ENCODE measurements around the gene FES. TPM values are rescaled to one million over a fixed set of nuclear protein-coding genes. Genes with fewer than 3 reads are reported as not detected.

The FES gene
- total RNA-seq, 6 experiments from 2014 or later, result 0.41 to 1.4 (median 1.1) TPM

DNA sequence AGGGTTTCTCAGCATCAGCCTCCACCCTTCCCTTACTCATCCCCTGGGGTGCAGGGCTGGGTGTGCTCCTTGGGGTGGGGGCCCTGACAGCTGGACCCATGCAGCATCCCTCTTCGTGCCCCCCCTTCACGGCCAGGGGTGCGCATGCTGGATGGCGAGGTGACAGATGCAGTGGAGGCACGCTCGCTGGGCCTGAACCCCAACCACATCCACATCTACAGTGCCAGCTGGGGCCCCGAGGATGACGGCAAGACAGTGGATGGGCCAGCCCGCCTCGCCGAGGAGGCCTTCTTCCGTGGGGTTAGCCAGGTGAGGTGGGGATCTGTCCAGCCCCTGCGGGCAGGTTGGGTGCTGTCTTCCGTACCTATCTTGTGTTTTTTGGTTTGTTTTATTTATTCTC lies 6.3 kb upstream of the FES start:
- no peak overlapping the region for H3K27ac Mint-ChIP-seq
- no peak overlapping the region for H3K4me3 Mint-ChIP-seq

DNA sequence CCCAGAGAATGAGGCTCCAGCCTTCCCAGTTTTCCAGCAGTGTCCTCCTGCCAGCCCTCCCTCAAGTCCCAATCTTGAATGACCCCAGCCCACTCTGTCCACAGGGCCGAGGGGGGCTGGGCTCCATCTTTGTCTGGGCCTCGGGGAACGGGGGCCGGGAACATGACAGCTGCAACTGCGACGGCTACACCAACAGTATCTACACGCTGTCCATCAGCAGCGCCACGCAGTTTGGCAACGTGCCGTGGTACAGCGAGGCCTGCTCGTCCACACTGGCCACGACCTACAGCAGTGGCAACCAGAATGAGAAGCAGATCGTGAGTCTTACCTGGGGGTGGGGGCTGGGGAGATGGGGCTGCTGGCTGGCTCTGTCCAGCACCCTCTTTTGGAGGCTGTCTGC lies 5.6 kb upstream of the FES start:
- no peaks in the 10 kb centered on the region for H3K9me3 Mint-ChIP-seq
- H3K27me3 Mint-ChIP-seq (ENCODE audit: insufficient read depth), result no peaks in the 10 kb centered on the region; the same call in 1 of the 2 replicates
- H3K4me3 Mint-ChIP-seq, result no peak overlapping the region
- no peaks in the 10 kb centered on the region for H3K4me1 Mint-ChIP-seq (ENCODE audit: low read depth)
- H3K36me3 Mint-ChIP-seq (ENCODE audit: low read depth), result no peaks in the 10 kb centered on the region
- TF ChIP-seq, protein P1, sequence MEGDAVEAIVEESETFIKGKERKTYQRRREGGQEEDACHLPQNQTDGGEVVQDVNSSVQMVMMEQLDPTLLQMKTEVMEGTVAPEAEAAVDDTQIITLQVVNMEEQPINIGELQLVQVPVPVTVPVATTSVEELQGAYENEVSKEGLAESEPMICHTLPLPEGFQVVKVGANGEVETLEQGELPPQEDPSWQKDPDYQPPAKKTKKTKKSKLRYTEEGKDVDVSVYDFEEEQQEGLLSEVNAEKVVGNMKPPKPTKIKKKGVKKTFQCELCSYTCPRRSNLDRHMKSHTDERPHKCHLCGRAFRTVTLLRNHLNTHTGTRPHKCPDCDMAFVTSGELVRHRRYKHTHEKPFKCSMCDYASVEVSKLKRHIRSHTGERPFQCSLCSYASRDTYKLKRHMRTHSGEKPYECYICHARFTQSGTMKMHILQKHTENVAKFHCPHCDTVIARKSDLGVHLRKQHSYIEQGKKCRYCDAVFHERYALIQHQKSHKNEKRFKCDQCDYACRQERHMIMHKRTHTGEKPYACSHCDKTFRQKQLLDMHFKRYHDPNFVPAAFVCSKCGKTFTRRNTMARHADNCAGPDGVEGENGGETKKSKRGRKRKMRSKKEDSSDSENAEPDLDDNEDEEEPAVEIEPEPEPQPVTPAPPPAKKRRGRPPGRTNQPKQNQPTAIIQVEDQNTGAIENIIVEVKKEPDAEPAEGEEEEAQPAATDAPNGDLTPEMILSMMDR (IDR thresholded peaks at IDR 0.05), result no peak
- no peak for DNase-seq
- H3K27ac Mint-ChIP-seq, result no peak overlapping the region

More for the DNA sequence above, 6.3 kb upstream of the FES start:
- H3K9me3 Mint-ChIP-seq, result no peaks in the 10 kb centered on the region
- TF ChIP-seq, protein P1 (IDR thresholded peaks at IDR 0.05), result no peak
- H3K27me3 Mint-ChIP-seq (ENCODE audit: insufficient read depth), result no peaks in the 10 kb centered on the region; the same call in 1 of the 2 replicates
- H3K4me1 Mint-ChIP-seq (ENCODE audit: low read depth), result peaks cover 5% of the 10 kb centered on the region
- no peaks in the 10 kb centered on the region for H3K36me3 Mint-ChIP-seq (ENCODE audit: low read depth)
- no peak for DNase-seq

DNA sequence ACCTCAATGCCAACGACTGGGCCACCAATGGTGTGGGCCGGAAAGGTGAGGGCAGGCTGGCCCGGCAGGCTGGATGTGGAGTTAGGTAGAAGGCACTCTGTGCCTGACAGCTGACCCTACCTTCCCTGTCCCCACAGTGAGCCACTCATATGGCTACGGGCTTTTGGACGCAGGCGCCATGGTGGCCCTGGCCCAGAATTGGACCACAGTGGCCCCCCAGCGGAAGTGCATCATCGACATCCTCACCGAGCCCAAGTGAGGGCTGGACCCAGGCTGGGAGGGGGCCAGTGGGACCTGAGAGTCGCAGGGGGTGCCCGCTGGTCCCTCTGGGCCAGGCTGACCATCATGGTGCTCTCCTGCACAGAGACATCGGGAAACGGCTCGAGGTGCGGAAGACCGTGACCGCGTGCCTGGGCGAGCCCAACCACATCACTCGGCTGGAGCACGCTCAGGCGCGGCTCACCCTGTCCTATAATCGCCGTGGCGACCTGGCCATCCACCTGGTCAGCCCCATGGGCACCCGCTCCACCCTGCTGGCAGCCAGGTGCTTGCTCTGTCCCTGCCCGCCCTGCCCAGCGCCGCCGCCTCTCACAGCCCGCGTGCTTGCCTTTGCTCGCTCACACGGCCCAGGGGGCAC lies 4.5 kb upstream of the FES start:
- H3K4me3 Mint-ChIP-seq, result no peak overlapping the region
- no peak for DNase-seq
- no peaks in the 10 kb centered on the region for H3K4me1 Mint-ChIP-seq (ENCODE audit: low read depth)
- H3K36me3 Mint-ChIP-seq (ENCODE audit: low read depth), result no peaks in the 10 kb centered on the region
- TF ChIP-seq, protein P1 (IDR thresholded peaks at IDR 0.05), result no peak
- no peaks in the 10 kb centered on the region for H3K9me3 Mint-ChIP-seq
- H3K27ac Mint-ChIP-seq, result no peak overlapping the region
- no peaks in the 10 kb centered on the region; the same call in none of the 2 replicates for H3K27me3 Mint-ChIP-seq (ENCODE audit: insufficient read depth)

DNA sequence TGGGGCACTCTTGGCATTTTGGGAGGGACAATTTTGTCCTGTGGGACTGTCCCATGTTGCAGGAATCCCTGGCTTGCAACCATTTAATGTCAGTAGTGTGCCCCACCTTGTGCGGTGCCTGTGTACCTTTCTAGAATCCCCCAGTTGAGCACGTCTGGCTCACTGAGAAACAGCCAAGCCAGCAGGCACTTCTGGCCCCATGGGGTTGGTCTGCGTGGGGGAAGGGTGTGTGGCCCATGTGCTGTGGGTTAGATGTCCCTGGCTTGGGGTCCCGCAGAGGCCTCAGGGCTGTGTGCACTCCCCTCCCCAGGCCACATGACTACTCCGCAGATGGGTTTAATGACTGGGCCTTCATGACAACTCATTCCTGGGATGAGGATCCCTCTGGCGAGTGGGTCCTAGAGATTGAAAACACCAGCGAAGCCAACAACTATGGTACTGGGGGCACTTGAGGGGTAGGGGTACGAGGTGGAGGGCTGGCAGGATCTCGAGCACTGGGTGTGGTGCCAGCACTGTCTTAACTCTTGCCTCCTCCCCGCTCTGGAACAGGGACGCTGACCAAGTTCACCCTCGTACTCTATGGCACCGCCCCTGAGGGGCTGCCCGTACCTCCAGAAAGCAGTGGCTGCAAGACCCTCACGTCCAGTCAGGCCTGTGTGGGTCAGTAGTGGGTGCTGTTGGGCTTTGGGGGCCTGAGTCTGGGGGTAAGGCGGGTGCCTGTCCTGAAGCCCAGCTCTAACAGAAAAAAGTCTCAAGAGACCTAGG lies 3.7 kb upstream of the FES start:
- TF ChIP-seq, protein P1 (IDR thresholded peaks at IDR 0.05), result no peak
- H3K9me3 Mint-ChIP-seq, result no peaks in the 10 kb centered on the region
- no peak overlapping the region for H3K4me3 Mint-ChIP-seq
- no peak for DNase-seq
- H3K36me3 Mint-ChIP-seq (ENCODE audit: low read depth), result no peaks in the 10 kb centered on the region
- H3K27me3 Mint-ChIP-seq (ENCODE audit: insufficient read depth), result no peaks in the 10 kb centered on the region; the same call in none of the 2 replicates
- peaks cover under 1% of the 10 kb centered on the region; the same call in 1 of the 2 replicates for H3K4me1 Mint-ChIP-seq (ENCODE audit: low read depth)
- H3K27ac Mint-ChIP-seq, result no peak overlapping the region

DNA sequence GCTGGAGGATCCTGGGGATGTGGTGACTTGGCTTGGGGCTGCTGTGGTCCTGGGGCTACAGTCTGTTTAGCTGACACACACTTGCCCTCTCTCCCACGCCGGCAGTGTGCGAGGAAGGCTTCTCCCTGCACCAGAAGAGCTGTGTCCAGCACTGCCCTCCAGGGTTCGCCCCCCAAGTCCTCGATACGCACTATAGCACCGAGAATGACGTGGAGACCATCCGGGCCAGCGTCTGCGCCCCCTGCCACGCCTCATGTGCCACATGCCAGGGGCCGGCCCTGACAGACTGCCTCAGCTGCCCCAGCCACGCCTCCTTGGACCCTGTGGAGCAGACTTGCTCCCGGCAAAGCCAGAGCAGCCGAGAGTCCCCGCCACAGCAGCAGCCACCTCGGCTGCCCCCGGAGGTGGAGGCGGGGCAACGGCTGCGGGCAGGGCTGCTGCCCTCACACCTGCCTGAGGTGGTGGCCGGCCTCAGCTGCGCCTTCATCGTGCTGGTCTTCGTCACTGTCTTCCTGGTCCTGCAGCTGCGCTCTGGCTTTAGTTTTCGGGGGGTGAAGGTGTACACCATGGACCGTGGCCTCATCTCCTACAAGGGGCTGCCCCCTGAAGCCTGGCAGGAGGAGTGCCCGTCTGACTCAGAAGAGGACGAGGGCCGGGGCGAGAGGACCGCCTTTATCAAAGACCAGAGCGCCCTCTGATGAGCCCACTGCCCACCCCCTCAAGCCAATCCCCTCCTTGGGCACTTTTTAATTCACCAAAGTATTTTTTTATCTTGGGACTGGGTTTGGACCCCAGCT lies 2.9 kb upstream of the FES start:
- peaks cover 9% of the 10 kb centered on the region; the same call in 1 of the 2 replicates for H3K4me1 Mint-ChIP-seq (ENCODE audit: low read depth)
- no peaks in the 10 kb centered on the region for H3K9me3 Mint-ChIP-seq
- no peaks in the 10 kb centered on the region; the same call in none of the 2 replicates for H3K27me3 Mint-ChIP-seq (ENCODE audit: insufficient read depth)
- no peak overlapping the region for H3K27ac Mint-ChIP-seq
- H3K4me3 Mint-ChIP-seq, result no peak overlapping the region
- no peak for DNase-seq
- no peaks in the 10 kb centered on the region for H3K36me3 Mint-ChIP-seq (ENCODE audit: low read depth)
- TF ChIP-seq, protein P1 (IDR thresholded peaks at IDR 0.05), result no peak

Measured in HFFc6 (cell line).